ACC112 (cell line): ENCODE results near the gene TMEM35B.

ENCODE experiments used
- H2AFZ ChIP-seq: fragments of 200-600 bp; sonication (generic); one replicate; pipeline ENCODE4 v1.6.0; 2017; ENCODE audit warnings: antibody characterized with exemption, low read length; ENCODE audit not compliant: unreplicated experiment
- H3K27ac ChIP-seq: fragments of 200-600 bp; sonication (generic); 2 replicates; pipeline ENCODE4 v1.5.1; 2014; ENCODE audit warnings: low read depth, mild to moderate bottlenecking, antibody characterized with exemption, low read length, moderate library complexity
- H3K27me3 ChIP-seq: fragments of 200-600 bp; sonication (generic); 2 replicates; pipeline ENCODE4 v1.6.1; 2014; ENCODE audit warnings: mild to moderate bottlenecking, antibody characterized with exemption, low read length, moderate library complexity, mixed read lengths; ENCODE audit not compliant: insufficient read depth
- H3K36me3 ChIP-seq: fragments of 200-600 bp; sonication (generic); 2 replicates; pipeline ENCODE4 v1.6.1; 2016; ENCODE audit warnings: mild to moderate bottlenecking, antibody characterized with exemption, low read length, moderate library complexity, mixed read lengths; ENCODE audit not compliant: insufficient read depth
- H3K4me1 ChIP-seq: fragments of 200-600 bp; sonication (generic); one replicate; pipeline ENCODE4 v1.6.1; 2016; ENCODE audit warnings: low read length, mixed read lengths; ENCODE audit not compliant: insufficient read depth, unreplicated experiment, control insufficient read depth
- H3K4me3 ChIP-seq: fragments of 200-600 bp; sonication (generic); 2 replicates; pipeline ENCODE4 v1.5.1; 2014; ENCODE audit warnings: mild to moderate bottlenecking, low read depth, low read length
- H3K79me2 ChIP-seq: fragments of 200-600 bp; sonication (generic); one replicate; pipeline ENCODE4 v1.6.0; 2016; ENCODE audit warnings: low read length; ENCODE audit not compliant: control insufficient read depth, unreplicated experiment, insufficient read depth

Gene TMEM35B

GRCh38 chr1:34984793-34985608 lies at the start of gene TMEM35B:
TSS of gene TMEM35B (minus strand) at chr1:34985347. CDS start at chr1:34985305, 42 bp downstream.
- H3K79me2 ChIP-seq: peaks cover 30% of the 10 kb centered on the region
- peaks cover 33% of the 10 kb centered on the region for H3K4me1 ChIP-seq
- H2AFZ ChIP-seq: peak within 1 kb of the TSS; percentile 46
- peak within 1 kb of the TSS; percentile 99 for H3K4me3 ChIP-seq
- no peaks in the 10 kb centered on the region for H3K27me3 ChIP-seq
- peak within 1 kb of the TSS; percentile 66 for H3K27ac ChIP-seq
- peaks cover 19% of the 10 kb centered on the region for H3K36me3 ChIP-seq

GRCh38 chr1:35033346-35033745 lies 48.2 kb upstream of the TMEM35B start:
- Histone ChIP-seq H3K4me1 (peaks cover 9% of the 10 kb centered on the region), H3K27ac (no peak overlapping the region), H3K27me3 (no peaks in the 10 kb centered on the region), H3K79me2 (peaks cover 18% of the 10 kb centered on the region), H2AFZ (no peak overlapping the region), H3K36me3 (no peaks in the 10 kb centered on the region), H3K4me3 (no peak overlapping the region)

GRCh38 chr1:35032384-35032739 lies 47.2 kb upstream of the TMEM35B start:
- H3K27me3 ChIP-seq: no peaks in the 10 kb centered on the region
- H3K36me3 ChIP-seq: 0 out of 2 replicates have a peak, but pooled peaks cover 2% of the 10 kb centered on the region
- H2AFZ ChIP-seq: no peak overlapping the region
- no peak overlapping the region; the same call in 1 of the 2 replicates for H3K4me3 ChIP-seq
- H3K79me2 ChIP-seq: peaks cover 23% of the 10 kb centered on the region
- H3K4me1 ChIP-seq: peaks cover 9% of the 10 kb centered on the region
- H3K27ac ChIP-seq: no peak overlapping the region

- H3K79me2 ChIP-seq: peaks cover 29% of the 10 kb centered on the region
- H3K4me3 ChIP-seq: peak overlapping the region; percentile 94
- H3K27ac ChIP-seq: peak overlapping the region; percentile 85
- H3K27me3 ChIP-seq: no peaks in the 10 kb centered on the region
- 0 out of 2 replicates have a peak, but pooled peaks cover 8% of the 10 kb centered on the region for H3K36me3 ChIP-seq
- H3K4me1 ChIP-seq: peaks cover 9% of the 10 kb centered on the region
- peak overlapping the region; percentile 79 for H2AFZ ChIP-seq
These were observed 45.8 kb upstream of the TMEM35B start for GRCh38 chr1:35030756-35031446.

GRCh38 chr1:35030338-35030737 lies 45.2 kb upstream of the TMEM35B start:
- H2AFZ ChIP-seq: peak overlapping the region; percentile 79
- peak overlapping the region; percentile 85 for H3K27ac ChIP-seq

GRCh38 chr1:35029761-35030160 lies 44.6 kb upstream of the TMEM35B start:
- no peak overlapping the region for H3K27ac ChIP-seq
- peaks cover 29% of the 10 kb centered on the region for H3K79me2 ChIP-seq
- H3K4me3 ChIP-seq: peak overlapping the region; percentile 94

More at GRCh38 chr1:35030338-35030737, 45.2 kb upstream of the TMEM35B start:
- Histone ChIP-seq H3K4me1 (peaks cover 9% of the 10 kb centered on the region), H3K36me3 (0 out of 2 replicates have a peak, but pooled peaks cover 8% of the 10 kb centered on the region), H3K79me2 (peaks cover 29% of the 10 kb centered on the region), H3K4me3 (peak overlapping the region; percentile 94), H3K27me3 (no peaks in the 10 kb centered on the region)

GRCh38 chr1:35016406-35016805 lies 31.3 kb upstream of the TMEM35B start:
- Histone ChIP-seq H3K4me3 (no peak overlapping the region), H3K4me1 (no peaks in the 10 kb centered on the region), H3K79me2 (no peaks in the 10 kb centered on the region), H2AFZ (no peak overlapping the region), H3K27ac (no peak overlapping the region), H3K36me3 (peaks cover 9% of the 10 kb centered on the region; the same call in 1 of the 2 replicates), H3K27me3 (no peaks in the 10 kb centered on the region)

More at GRCh38 chr1:35029761-35030160, 44.6 kb upstream of the TMEM35B start:
- H3K36me3 ChIP-seq: 0 out of 2 replicates have a peak, but pooled peaks cover 8% of the 10 kb centered on the region
- no peak overlapping the region for H2AFZ ChIP-seq
- peaks cover 9% of the 10 kb centered on the region for H3K4me1 ChIP-seq
- H3K27me3 ChIP-seq: no peaks in the 10 kb centered on the region

GRCh38 chr1:35014486-35014885 lies 29.3 kb upstream of the TMEM35B start:
- H3K4me3 ChIP-seq: no peak overlapping the region
- no peaks in the 10 kb centered on the region for H3K4me1 ChIP-seq
- H3K27me3 ChIP-seq: no peaks in the 10 kb centered on the region
- H3K27ac ChIP-seq: no peak overlapping the region
- peaks cover 13% of the 10 kb centered on the region for H3K36me3 ChIP-seq
- H2AFZ ChIP-seq: no peak overlapping the region
- H3K79me2 ChIP-seq: no peaks in the 10 kb centered on the region

- Histone ChIP-seq H3K27ac (no peak overlapping the region), H3K4me3 (no peak overlapping the region), H3K79me2 (no peaks in the 10 kb centered on the region), H3K27me3 (no peaks in the 10 kb centered on the region), H3K36me3 (peaks cover 14% of the 10 kb centered on the region), H2AFZ (no peak overlapping the region), H3K4me1 (no peaks in the 10 kb centered on the region)
These were observed 20.6 kb upstream of the TMEM35B start for GRCh38 chr1:35005711-35006110.

GRCh38 chr1:35001743-35002142 lies 16.6 kb upstream of the TMEM35B start:
- peaks cover 11% of the 10 kb centered on the region for H3K36me3 ChIP-seq
- no peak overlapping the region for H3K27ac ChIP-seq
- no peaks in the 10 kb centered on the region for H3K79me2 ChIP-seq
- H3K27me3 ChIP-seq: no peaks in the 10 kb centered on the region
- H2AFZ ChIP-seq: no peak overlapping the region
- no peak overlapping the region for H3K4me3 ChIP-seq
- no peaks in the 10 kb centered on the region for H3K4me1 ChIP-seq
